ENCODE measurements around the gene TAF5L.

DNA sequence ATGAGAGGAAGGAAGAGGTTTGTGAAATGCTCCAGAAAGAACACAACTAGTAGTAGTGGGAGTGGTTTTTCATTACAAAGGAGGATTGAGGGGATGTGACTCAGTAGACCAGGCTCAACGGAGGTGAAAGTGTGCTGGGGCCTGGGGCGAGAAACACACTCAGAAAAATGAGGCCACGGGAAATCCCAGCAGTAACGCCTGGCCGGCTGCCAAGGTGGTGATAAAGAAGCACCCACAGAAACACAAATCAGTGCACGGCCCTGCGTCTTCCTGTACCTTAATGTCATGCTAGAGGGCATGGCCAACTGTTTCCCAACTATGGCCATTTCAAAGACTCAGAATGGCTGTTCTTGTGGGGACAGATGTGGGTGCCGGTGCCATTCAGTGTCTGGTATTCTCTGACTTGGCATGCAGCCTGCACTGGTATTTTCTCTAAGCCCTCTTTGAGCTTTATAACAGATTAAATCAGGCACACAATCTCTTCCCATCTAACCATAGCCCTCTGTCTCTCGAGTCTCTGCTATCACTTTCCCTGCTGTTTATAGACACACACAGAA is 38.3 kb upstream of the TAF5L start:
- TF ChIP-seq CTCF (IDR thresholded peaks at IDR 0.05) (no peak), EZH2 (IDR thresholded peaks at IDR 0.05) (no peak), EZH2phosphoT487 (IDR thresholded peaks at IDR 0.05) (no peak)
